Measurements from ENCODE around the gene LYZL4. TPM values are rescaled to one million over a fixed set of nuclear protein-coding genes. Genes with fewer than 3 reads are reported as not detected.

Gene LYZL4
- total RNA-seq, 1 experiment from 2014 or later: not detected

DNA sequence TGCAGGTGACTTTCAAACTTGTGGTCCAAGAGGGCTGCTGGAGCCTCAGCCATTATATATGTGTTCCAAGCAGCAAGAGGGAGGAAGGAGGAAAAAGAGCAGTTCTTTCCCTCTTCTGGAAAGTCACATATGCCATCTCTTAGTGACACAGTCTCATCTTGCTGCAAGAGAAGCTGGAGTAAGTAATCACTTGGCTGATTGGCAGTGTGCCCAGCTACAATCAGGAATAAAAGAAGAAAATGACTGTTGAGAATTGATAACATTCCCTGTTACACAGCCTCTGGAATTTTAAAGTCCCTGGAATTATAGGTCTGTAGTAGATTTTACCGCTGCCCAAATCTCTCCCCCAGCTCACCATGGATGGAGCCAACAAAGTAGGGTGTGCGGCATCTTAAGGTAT is 31.4 kb upstream of the LYZL4 start:
- ChIA-PET CTCF (interaction anchor here (2.8 to 3.2 kb wide), 2 partner anchors 193 to 212 kb away, joined by 32 to 46 read pairs; no protein-coding TSS in a partner anchor), POLR2A (ENCODE audit: unreplicated experiment) (no interaction called here)
- no peaks in the 10 kb centered on the region for H3K9me2 ChIP-seq (replicated peaks; ENCODE audit: low read length)
- H3K9me3 ChIP-seq (ENCODE audit: low read length): no peaks in the 10 kb centered on the region
- no peaks in the 10 kb centered on the region for H4K20me1 ChIP-seq (ENCODE audit: low read length)
- ATAC-seq (no peak), DNase-seq (no peak)
- no peaks in the 10 kb centered on the region for H3K79me2 ChIP-seq (ENCODE audit: low read length)
- no TSS peak for BruUV-seq (replicated peaks)
- peaks cover 19% of the 10 kb centered on the region for H3K27me3 ChIP-seq (ENCODE audit: low read length)
- H3K4me3 ChIP-seq (ENCODE audit: low read length): no peak overlapping the region
- no peak for TF ChIP-seq EZH2phosphoT487 (IDR thresholded peaks at IDR 0.05; ENCODE audit: borderline replicate concordance, low read length)
- TF ChIP-seq, protein P1, sequence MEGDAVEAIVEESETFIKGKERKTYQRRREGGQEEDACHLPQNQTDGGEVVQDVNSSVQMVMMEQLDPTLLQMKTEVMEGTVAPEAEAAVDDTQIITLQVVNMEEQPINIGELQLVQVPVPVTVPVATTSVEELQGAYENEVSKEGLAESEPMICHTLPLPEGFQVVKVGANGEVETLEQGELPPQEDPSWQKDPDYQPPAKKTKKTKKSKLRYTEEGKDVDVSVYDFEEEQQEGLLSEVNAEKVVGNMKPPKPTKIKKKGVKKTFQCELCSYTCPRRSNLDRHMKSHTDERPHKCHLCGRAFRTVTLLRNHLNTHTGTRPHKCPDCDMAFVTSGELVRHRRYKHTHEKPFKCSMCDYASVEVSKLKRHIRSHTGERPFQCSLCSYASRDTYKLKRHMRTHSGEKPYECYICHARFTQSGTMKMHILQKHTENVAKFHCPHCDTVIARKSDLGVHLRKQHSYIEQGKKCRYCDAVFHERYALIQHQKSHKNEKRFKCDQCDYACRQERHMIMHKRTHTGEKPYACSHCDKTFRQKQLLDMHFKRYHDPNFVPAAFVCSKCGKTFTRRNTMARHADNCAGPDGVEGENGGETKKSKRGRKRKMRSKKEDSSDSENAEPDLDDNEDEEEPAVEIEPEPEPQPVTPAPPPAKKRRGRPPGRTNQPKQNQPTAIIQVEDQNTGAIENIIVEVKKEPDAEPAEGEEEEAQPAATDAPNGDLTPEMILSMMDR (conservative IDR thresholded peaks at IDR 0.05; ENCODE audit: low read depth, low read length): no peak
- TF ChIP-seq EZH2 (IDR thresholded peaks at IDR 0.05; ENCODE audit: low read length, unreplicated experiment): no peak
- H3K36me3 ChIP-seq (ENCODE audit: low read depth, low read length): no peaks in the 10 kb centered on the region
- H3F3A ChIP-seq (ENCODE audit: low read length, unreplicated experiment): no peaks in the 10 kb centered on the region
- intact Hi-C loops (cut with micrococcal nuclease): loop anchor here (5.0 to 10.0 kb wide), 2 partner anchors 101 to 547 kb away; no protein-coding TSS in a partner anchor
- H3K27ac ChIP-seq (ENCODE audit: low read length): no peak overlapping the region
- no peak overlapping the region for H3K4me2 ChIP-seq (ENCODE audit: low read length)
- no peak overlapping the region for H2AFZ ChIP-seq (ENCODE audit: low read length)
- no peak overlapping the region for H3K9ac ChIP-seq (ENCODE audit: low read length)
- no peaks in the 10 kb centered on the region for H3K4me1 ChIP-seq (ENCODE audit: insufficient read depth, low read length)

DNA sequence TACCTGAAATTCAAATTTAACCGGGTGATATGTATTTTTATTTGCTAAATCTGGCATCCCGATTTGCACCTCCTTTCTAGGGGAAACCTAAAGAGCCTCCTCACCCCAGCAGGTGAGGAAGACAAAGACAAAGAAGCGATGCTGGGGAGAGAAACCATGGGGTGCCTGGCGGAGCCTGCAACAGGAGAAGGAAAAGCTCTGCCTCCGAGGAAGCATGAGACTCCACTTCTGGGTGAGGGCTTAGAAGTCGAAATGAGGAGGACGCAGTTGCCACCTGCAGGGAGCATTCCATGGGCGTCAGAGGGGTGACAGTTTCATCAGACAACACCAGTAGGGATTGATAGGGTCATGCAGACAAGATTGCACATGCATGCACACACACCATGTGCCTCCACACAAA is 30.5 kb upstream of the LYZL4 start:
- CTCF ChIA-PET: interaction anchor here (3.2 kb wide), 1 partner anchor 211 kb away, joined by 32 read pairs; no protein-coding TSS in a partner anchor
- no TSS peak for BruUV-seq (replicated peaks)
- intact Hi-C loops (cut with micrococcal nuclease): loop anchor here (5.0 to 10.0 kb wide), 2 partner anchors 101 to 546 kb away; no protein-coding TSS in a partner anchor
- no peaks in the 10 kb centered on the region for H3K4me1 ChIP-seq (ENCODE audit: insufficient read depth, low read length)
- no peak overlapping the region for H3K4me2 ChIP-seq (ENCODE audit: low read length)
- no peak overlapping the region for H3K27ac ChIP-seq (ENCODE audit: low read length)
- no peak overlapping the region for H3K4me3 ChIP-seq (ENCODE audit: low read length)
- DNase-seq: no peak
- H3K36me3 ChIP-seq (ENCODE audit: low read depth, low read length): no peaks in the 10 kb centered on the region
- H3K79me2 ChIP-seq (ENCODE audit: low read length): no peaks in the 10 kb centered on the region
- TF ChIP-seq, protein P1 (conservative IDR thresholded peaks at IDR 0.05; ENCODE audit: low read depth, low read length): no peak
- TF ChIP-seq EZH2 (IDR thresholded peaks at IDR 0.05; ENCODE audit: low read length, unreplicated experiment) (no peak), EZH2phosphoT487 (IDR thresholded peaks at IDR 0.05; ENCODE audit: borderline replicate concordance, low read length) (no peak)
- no peaks in the 10 kb centered on the region for H3F3A ChIP-seq (ENCODE audit: low read length, unreplicated experiment)
- H3K27me3 ChIP-seq (ENCODE audit: low read length): peaks cover 19% of the 10 kb centered on the region
- no peak overlapping the region for H3K9ac ChIP-seq (ENCODE audit: low read length)
- no peak overlapping the region for H2AFZ ChIP-seq (ENCODE audit: low read length)
- no peaks in the 10 kb centered on the region for H4K20me1 ChIP-seq (ENCODE audit: low read length)
- no peaks in the 10 kb centered on the region for H3K9me3 ChIP-seq (ENCODE audit: low read length)
- H3K9me2 ChIP-seq (replicated peaks; ENCODE audit: low read length): no peaks in the 10 kb centered on the region
- ATAC-seq: no peak
- POLR2A ChIA-PET (ENCODE audit: unreplicated experiment): no interaction called here

DNA sequence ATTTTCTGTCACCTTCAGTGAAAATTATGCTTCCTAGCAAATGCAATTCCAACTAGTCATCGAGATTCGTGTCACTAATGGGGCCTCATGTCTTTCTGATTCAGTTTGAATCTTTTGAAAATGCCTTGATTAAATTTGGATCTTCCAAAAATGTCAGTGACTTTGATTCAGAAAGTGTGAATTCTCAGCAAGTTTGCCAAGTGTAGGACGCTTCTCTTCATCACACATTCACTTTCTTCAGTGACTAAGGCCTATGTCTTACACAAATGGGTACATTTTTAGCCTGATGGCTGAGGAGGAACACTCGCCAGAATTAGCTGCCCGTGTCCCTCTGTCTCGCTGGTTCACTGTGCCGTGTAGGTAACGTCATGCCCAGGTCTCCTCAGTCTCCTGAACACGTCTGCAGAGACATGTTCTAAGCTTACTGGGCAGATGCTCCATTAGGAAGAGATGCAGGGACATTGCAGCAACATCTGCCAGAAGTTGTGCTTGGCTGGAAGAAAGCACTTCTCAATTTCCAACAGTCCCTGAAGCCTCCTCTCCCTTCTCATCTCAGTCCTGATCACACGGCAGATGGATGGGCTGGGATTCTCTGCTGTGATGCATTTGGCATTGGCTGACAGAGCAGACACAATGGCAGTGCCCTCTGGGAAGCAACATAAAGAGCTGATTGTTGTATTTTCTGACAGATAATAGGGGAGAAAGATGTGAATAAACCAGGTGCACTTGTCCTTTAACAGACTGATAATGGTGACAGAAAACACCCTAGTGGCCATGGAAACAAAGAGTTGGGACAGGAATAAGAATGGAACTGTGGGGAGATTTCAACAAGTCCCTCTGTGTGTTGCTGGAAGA is 29.1 kb upstream of the LYZL4 start:
- BruUV-seq (replicated peaks): no TSS peak

More for the DNA sequence above, 29.1 kb upstream of the LYZL4 start:
- no peaks in the 10 kb centered on the region for H3K9me2 ChIP-seq (replicated peaks; ENCODE audit: low read length)
- ChIA-PET POLR2A (ENCODE audit: unreplicated experiment) (no interaction called here), CTCF (no interaction called here)
- no peaks in the 10 kb centered on the region for H3K9me3 ChIP-seq (ENCODE audit: low read length)
- TF ChIP-seq, protein P1 (conservative IDR thresholded peaks at IDR 0.05; ENCODE audit: low read depth, low read length): no peak
- TF ChIP-seq EZH2phosphoT487 (IDR thresholded peaks at IDR 0.05; ENCODE audit: borderline replicate concordance, low read length): no peak
- no peak for TF ChIP-seq EZH2 (IDR thresholded peaks at IDR 0.05; ENCODE audit: low read length, unreplicated experiment)
- H3K9ac ChIP-seq (ENCODE audit: low read length): no peak overlapping the region
- H4K20me1 ChIP-seq (ENCODE audit: low read length): no peaks in the 10 kb centered on the region
- no peak overlapping the region for H3K27ac ChIP-seq (ENCODE audit: low read length)
- H3K27me3 ChIP-seq (ENCODE audit: low read length): peaks cover 19% of the 10 kb centered on the region
- no peaks in the 10 kb centered on the region for H3K4me1 ChIP-seq (ENCODE audit: insufficient read depth, low read length)
- no peak overlapping the region for H3K4me3 ChIP-seq (ENCODE audit: low read length)
- ATAC-seq (no peak), DNase-seq (no peak)
- intact Hi-C loops (cut with micrococcal nuclease): loop anchor here (5.0 to 10.0 kb wide), 2 partner anchors 103 to 545 kb away; no protein-coding TSS in a partner anchor
- no peak overlapping the region for H3K4me2 ChIP-seq (ENCODE audit: low read length)
- no peak overlapping the region for H2AFZ ChIP-seq (ENCODE audit: low read length)
- H3K79me2 ChIP-seq (ENCODE audit: low read length): no peaks in the 10 kb centered on the region
- no peaks in the 10 kb centered on the region for H3K36me3 ChIP-seq (ENCODE audit: low read depth, low read length)
- H3F3A ChIP-seq (ENCODE audit: low read length, unreplicated experiment): no peaks in the 10 kb centered on the region
